Skeletal muscle tissue (tissue), 4 donors: Measurements from ENCODE around the gene TMPRSS5. TPM values are rescaled to one million over a fixed set of nuclear protein-coding genes. Genes with fewer than 3 reads are reported as not detected.

Experiments
- H3K27ac ChIP-seq: one replicate; pipeline ENCODE4 v1.7.0; 2013; ENCODE audit warnings: mild to moderate bottlenecking, low read depth, low read length, inconsistent platforms
- H3K27me3 ChIP-seq, 3 donors: one replicate each; pipeline ENCODE4 v1.7.0; 2013; ENCODE audit warnings: low read length in 3 of 3; ENCODE audit not compliant: control insufficient read depth in 3 of 3, insufficient read depth in 3 of 3
- H3K36me3 ChIP-seq, 3 donors: one replicate each; pipeline ENCODE4 v1.7.0; 2013; ENCODE audit warnings: low read length in 3 of 3; ENCODE audit not compliant: control insufficient read depth in 3 of 3, insufficient read depth in 3 of 3
- H3K4me1 ChIP-seq, 3 donors: one replicate each; pipeline ENCODE4 v1.7.0; 2013; ENCODE audit warnings: low read length in 3 of 3, mild to moderate bottlenecking in 3 of 3; ENCODE audit not compliant: control insufficient read depth in 3 of 3, insufficient read depth in 3 of 3
- H3K4me3 ChIP-seq, 3 donors: one replicate each; pipeline ENCODE4 v1.7.0; 2013; ENCODE audit warnings: low read length in 3 of 3
- H3K9ac ChIP-seq, 3 donors: one replicate each; pipeline ENCODE4 v1.7.0; 2013; ENCODE audit warnings: low read length in 3 of 3, mild to moderate bottlenecking in 3 of 3, moderate library complexity in 2 of 3, low read depth in 1 of 3
- H3K9me3 ChIP-seq, 3 donors: one replicate each; pipeline ENCODE4 v1.7.0; 2013; ENCODE audit warnings: low read length in 3 of 3; ENCODE audit not compliant: control insufficient read depth in 3 of 3
- total RNA-seq: library from RNA; depleted of rRNA; stranded (reverse); fragments of >200 nt; gene quantifications from one replicate; pipeline ENCODE4 v1.2.3, GENCODE V29; 2014
- donor health status: Osteomylitis.

Gene TMPRSS5
- total RNA-seq, 1 donor from 2014 or later, result 2.1 TPM

GRCh38 chr11:113698515-113698914, 7.6 kb downstream of the TMPRSS5 start:
- Histone ChIP-seq H3K4me3 (no peak overlapping the region), H3K9ac (no peak overlapping the region), H3K36me3 (peaks cover 21 to 30% (median 23%) of the 10 kb centered on the region in 3 donors), H3K4me1 (no peaks in the 10 kb centered on the region), H3K9me3 (no peaks in the 10 kb centered on the region), H3K27me3 (no peaks in the 10 kb centered on the region), H3K27ac (no peak overlapping the region)

GRCh38 chr11:113697756-113698407, 8.2 kb downstream of the TMPRSS5 start:
- Histone ChIP-seq H3K27me3 (no peaks in the 10 kb centered on the region), H3K9ac (no peak overlapping the region), H3K36me3 (peaks cover 21 to 30% (median 23%) of the 10 kb centered on the region in 3 donors), H3K9me3 (no peaks in the 10 kb centered on the region), H3K4me1 (no peaks in the 10 kb centered on the region), H3K27ac (no peak overlapping the region), H3K4me3 (no peak overlapping the region)

- Histone ChIP-seq H3K4me1 (no peaks in the 10 kb centered on the region), H3K9me3 (no peaks in the 10 kb centered on the region), H3K27ac (no peak overlapping the region), H3K9ac (no peak overlapping the region), H3K4me3 (no peak overlapping the region), H3K27me3 (no peaks in the 10 kb centered on the region), H3K36me3 (peaks cover 23 to 30% (median 23%) of the 10 kb centered on the region in 3 donors)
Observed at GRCh38 chr11:113697111-113697510, 9.0 kb downstream of the TMPRSS5 start.

- Histone ChIP-seq H3K27me3 (no peaks in the 10 kb centered on the region), H3K4me3 (no peak overlapping the region), H3K9ac (no peak overlapping the region), H3K4me1 (peaks cover 0 to 8% (median 0%) of the 10 kb centered on the region in 3 donors), H3K9me3 (no peaks in the 10 kb centered on the region), H3K36me3 (peaks cover 23 to 30% (median 23%) of the 10 kb centered on the region in 3 donors), H3K27ac (no peak overlapping the region)
Observed at GRCh38 chr11:113695207-113695606, 10.9 kb downstream of the TMPRSS5 start.

GRCh38 chr11:113694390-113694789, 11.7 kb downstream of the TMPRSS5 start:
- no peaks in the 10 kb centered on the region for H3K27me3 ChIP-seq

GRCh38 chr11:113693030-113693429, 13.1 kb downstream of the TMPRSS5 start:
- H3K4me3 ChIP-seq, result no peak overlapping the region
- H3K9me3 ChIP-seq, result no peaks in the 10 kb centered on the region
- H3K9ac ChIP-seq, result no peak overlapping the region
- peaks cover 0 to 10% (median 0%) of the 10 kb centered on the region in 3 donors for H3K4me1 ChIP-seq
- peaks cover 23 to 30% (median 23%) of the 10 kb centered on the region in 3 donors for H3K36me3 ChIP-seq
- H3K27ac ChIP-seq, result no peak overlapping the region
- H3K27me3 ChIP-seq, result no peaks in the 10 kb centered on the region

More at GRCh38 chr11:113694390-113694789, 11.7 kb downstream of the TMPRSS5 start:
- H3K27ac ChIP-seq, result no peak overlapping the region
- H3K4me1 ChIP-seq, result peaks cover 0 to 10% (median 0%) of the 10 kb centered on the region in 3 donors
- no peak overlapping the region for H3K4me3 ChIP-seq
- H3K9me3 ChIP-seq, result no peaks in the 10 kb centered on the region
- H3K36me3 ChIP-seq, result peaks cover 23 to 30% (median 23%) of the 10 kb centered on the region in 3 donors
- no peak overlapping the region for H3K9ac ChIP-seq

- Histone ChIP-seq H3K27ac (no peak overlapping the region), H3K4me3 (no peak overlapping the region), H3K36me3 (peaks cover 11 to 17% (median 15%) of the 10 kb centered on the region in 3 donors), H3K9ac (no peak overlapping the region), H3K9me3 (no peaks in the 10 kb centered on the region), H3K4me1 (peaks cover 0 to 10% (median 0%) of the 10 kb centered on the region in 3 donors), H3K27me3 (no peaks in the 10 kb centered on the region)
Observed at GRCh38 chr11:113690619-113691569, 15.2 kb downstream of the TMPRSS5 start.

GRCh38 chr11:113689768-113690618, 16.1 kb downstream of the TMPRSS5 start:
- Histone ChIP-seq H3K27me3 (no peaks in the 10 kb centered on the region), H3K9ac (no peak overlapping the region), H3K4me3 (no peak overlapping the region), H3K36me3 (peaks cover 7 to 10% (median 9%) of the 10 kb centered on the region in 3 donors), H3K27ac (no peak overlapping the region), H3K9me3 (no peaks in the 10 kb centered on the region), H3K4me1 (peaks cover 0 to 10% (median 0%) of the 10 kb centered on the region in 3 donors)

GRCh38 chr11:113685654-113686359, 20.3 kb downstream of the TMPRSS5 start:
- H3K9me3 ChIP-seq, result no peaks in the 10 kb centered on the region
- H3K27ac ChIP-seq, result no peak overlapping the region
- H3K4me3 ChIP-seq, result no peak overlapping the region
- H3K27me3 ChIP-seq, result peaks cover 0 to 3% (median 0%) of the 10 kb centered on the region in 3 donors
- H3K36me3 ChIP-seq, result no peaks in the 10 kb centered on the region
- H3K9ac ChIP-seq, result no peak overlapping the region
- H3K4me1 ChIP-seq, result peaks cover 0 to 6% (median 3%) of the 10 kb centered on the region in 3 donors
